NCI-H345 treated with DMSO at 0.1 percent for 48 hours (cell line): ENCODE measurements around the gene LSR.

Experiments
- DNase-seq: peaks from one replicate; lab custom pipeline; 2025; ENCODE audit not compliant: unreplicated experiment; lab: John Stamatoyannopoulos, UW

LSR gene

GRCh38 chr19:35248310-35249145 lies at the start of gene LSR:
Gene LSR, plus strand, starts transcription at chr19:35249002. Its CDS starts 21 bp downstream, at chr19:35249023.
- peak; percentile 99 for DNase-seq

- no peak for DNase-seq
These were observed 49.3 kb upstream of the LSR start for GRCh38 chr19:35199481-35199880.

GRCh38 chr19:35202722-35203688 lies 45.8 kb upstream of the LSR start:
- no peak for DNase-seq

GRCh38 chr19:35204799-35205732 lies 43.7 kb upstream of the LSR start:
- no peak for DNase-seq

- no peak for DNase-seq
These were observed 43.0 kb upstream of the LSR start for GRCh38 chr19:35205733-35206323.

GRCh38 chr19:35206379-35206778 lies 42.4 kb upstream of the LSR start:
- DNase-seq, result no peak

GRCh38 chr19:35206855-35207254 lies 41.9 kb upstream of the LSR start:
- no peak for DNase-seq

GRCh38 chr19:35207391-35207871 lies 41.4 kb upstream of the LSR start:
- DNase-seq, result no peak

GRCh38 chr19:35208121-35208520 lies 40.7 kb upstream of the LSR start:
- no peak for DNase-seq

GRCh38 chr19:35209646-35210045 lies 39.2 kb upstream of the LSR start:
- DNase-seq, result no peak

GRCh38 chr19:35211545-35212230 lies 37.1 kb upstream of the LSR start:
- DNase-seq, result no peak

- DNase-seq, result no peak
These were observed 36.6 kb upstream of the LSR start for GRCh38 chr19:35212241-35212640.

GRCh38 chr19:35213663-35214632 lies 34.9 kb upstream of the LSR start:
- DNase-seq, result peak; percentile 22

- DNase-seq, result no peak
These were observed 33.9 kb upstream of the LSR start for GRCh38 chr19:35214766-35215422.

GRCh38 chr19:35216016-35216832 lies 32.6 kb upstream of the LSR start:
- DNase-seq, result no peak

GRCh38 chr19:35216833-35217648 lies 31.8 kb upstream of the LSR start:
- DNase-seq, result no peak
